CD4-positive, alpha-beta T cell treated with Interferon alpha-2 for 1 hour (primary cell): ENCODE data around the gene KNDC1.
"Not testable (repeated sequence)": the region's sequence is repeated elsewhere in the genome, so short reads cannot be mapped to it uniquely, and the experiment has no call there.

Experiments used
- DNase-seq, 2 donors: peaks; one replicate each; pipeline ENCODE4 v3.0.0-alpha.2; 2020 to 2022

The KNDC1 gene

GRCh38 chr10:133141144-133141957 is 18.7 kb upstream of the KNDC1 start:
- no peak for DNase-seq

GRCh38 chr10:133141958-133142340 is 18.1 kb upstream of the KNDC1 start:
- no peak for DNase-seq

GRCh38 chr10:133142523-133143199 is 17.4 kb upstream of the KNDC1 start:
- no peak for DNase-seq

- DNase-seq = no peak
Measured at GRCh38 chr10:133143200-133143533, 16.9 kb upstream of the KNDC1 start.

GRCh38 chr10:133143546-133143945 is 16.5 kb upstream of the KNDC1 start:
- no peak for DNase-seq

GRCh38 chr10:133144771-133145170 is 15.2 kb upstream of the KNDC1 start:
- DNase-seq = no peak

GRCh38 chr10:133150226-133150625 is 9.8 kb upstream of the KNDC1 start:
- no peak for DNase-seq

GRCh38 chr10:133150656-133151055 is 9.4 kb upstream of the KNDC1 start:
- no peak for DNase-seq

- not testable (repeated sequence) for DNase-seq
Measured at GRCh38 chr10:133151071-133151470, 8.9 kb upstream of the KNDC1 start.

- no peak for DNase-seq
Measured at GRCh38 chr10:133151543-133151972, 8.5 kb upstream of the KNDC1 start.

- no peak for DNase-seq
Measured at GRCh38 chr10:133154411-133154810, 5.6 kb upstream of the KNDC1 start.

- no peak for DNase-seq
Measured at GRCh38 chr10:133154996-133155778, 4.8 kb upstream of the KNDC1 start.

- no peak for DNase-seq
Measured at GRCh38 chr10:133156674-133157579, 3.1 kb upstream of the KNDC1 start.

GRCh38 chr10:133157662-133158436 is 2.2 kb upstream of the KNDC1 start:
- no peak for DNase-seq

GRCh38 chr10:133158437-133158755 is 1.6 kb upstream of the KNDC1 start:
- DNase-seq = no peak

- no peak for DNase-seq
Measured at GRCh38 chr10:133158756-133159610, 1.0 kb upstream of the KNDC1 start.

- no peak for DNase-seq
Measured at GRCh38 chr10:133159611-133159949, 439 bp upstream of the KNDC1 start.

- no peak for DNase-seq
Measured at GRCh38 chr10:133160826-133161471, 930 bp downstream of the KNDC1 start.

- DNase-seq = no peak
Measured at GRCh38 chr10:133161486-133162109, 1.6 kb downstream of the KNDC1 start.
